Mesothelial cell of epicardium (in vitro differentiated cells): ENCODE measurements around the gene SYT6. TPM values are rescaled to one million over a fixed set of nuclear protein-coding genes. Genes with fewer than 3 reads are reported as not detected.

ENCODE experiments used
- DNase-seq, 2 experiments: peaks; one replicate each; pipeline ENCODE4 v3.0.0; 2021; ENCODE audit warnings: low spot score in 2 of 2; ENCODE audit not compliant: unreplicated experiment in 2 of 2
- H3K27ac Mint-ChIP-seq: 2 replicates; pipeline ENCODE4 v1.8.0; 2021; ENCODE audit warnings: mixed read lengths
- H3K27me3 Mint-ChIP-seq: 2 replicates; pipeline ENCODE4 v1.8.0; 2021; ENCODE audit warnings: low read depth, mixed read lengths
- H3K36me3 Mint-ChIP-seq: 2 replicates; pipeline ENCODE4 v1.8.0; 2021; ENCODE audit warnings: mixed read lengths
- H3K4me1 Mint-ChIP-seq: 2 replicates; pipeline ENCODE4 v1.8.0; 2021; ENCODE audit warnings: mixed read lengths
- H3K4me3 Mint-ChIP-seq: 2 replicates; pipeline ENCODE4 v1.8.0; 2021; ENCODE audit warnings: mild to moderate bottlenecking, moderate library complexity, mixed read lengths
- H3K9me3 Mint-ChIP-seq: 2 replicates; pipeline ENCODE4 v1.8.0; 2021; ENCODE audit warnings: mixed read lengths
- total RNA-seq: library from RNA; stranded (reverse); gene quantifications from 3 replicates; pipeline ENCODE4 v1.2.1, GENCODE V29; 2021
- TF ChIP-seq, protein P1 (sequence below): fragments of 200-600 bp; sonication (generic); IDR thresholded peaks from one replicate; pipeline ENCODE4 v1.5.0; 2021; ENCODE audit warnings: antibody characterized with exemption; ENCODE audit not compliant: unreplicated experiment

The SYT6 gene
- total RNA-seq, 1 donor from 2014 or later = 0.09 TPM

DNA sequence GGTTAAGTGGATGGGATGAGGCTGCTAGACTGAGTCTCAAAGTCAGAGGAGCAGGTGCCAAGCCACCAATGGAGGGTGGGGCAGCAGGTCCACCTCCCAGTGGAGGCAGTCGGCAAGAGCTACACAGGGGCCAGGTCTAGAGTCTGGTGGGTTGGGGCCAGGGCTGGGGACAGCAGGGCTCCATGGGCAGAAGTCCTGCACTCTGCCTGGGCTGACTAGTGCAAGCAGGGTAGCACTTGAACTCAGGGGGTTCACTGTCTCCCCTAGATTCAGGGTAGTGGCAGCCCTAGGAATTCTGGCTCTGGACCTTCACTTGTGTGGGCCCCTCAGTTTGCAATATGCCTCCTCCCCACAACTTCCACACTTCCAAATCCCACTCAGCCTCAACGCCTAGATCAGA lies 66.2 kb downstream of the SYT6 start:
- TF ChIP-seq, protein P1, sequence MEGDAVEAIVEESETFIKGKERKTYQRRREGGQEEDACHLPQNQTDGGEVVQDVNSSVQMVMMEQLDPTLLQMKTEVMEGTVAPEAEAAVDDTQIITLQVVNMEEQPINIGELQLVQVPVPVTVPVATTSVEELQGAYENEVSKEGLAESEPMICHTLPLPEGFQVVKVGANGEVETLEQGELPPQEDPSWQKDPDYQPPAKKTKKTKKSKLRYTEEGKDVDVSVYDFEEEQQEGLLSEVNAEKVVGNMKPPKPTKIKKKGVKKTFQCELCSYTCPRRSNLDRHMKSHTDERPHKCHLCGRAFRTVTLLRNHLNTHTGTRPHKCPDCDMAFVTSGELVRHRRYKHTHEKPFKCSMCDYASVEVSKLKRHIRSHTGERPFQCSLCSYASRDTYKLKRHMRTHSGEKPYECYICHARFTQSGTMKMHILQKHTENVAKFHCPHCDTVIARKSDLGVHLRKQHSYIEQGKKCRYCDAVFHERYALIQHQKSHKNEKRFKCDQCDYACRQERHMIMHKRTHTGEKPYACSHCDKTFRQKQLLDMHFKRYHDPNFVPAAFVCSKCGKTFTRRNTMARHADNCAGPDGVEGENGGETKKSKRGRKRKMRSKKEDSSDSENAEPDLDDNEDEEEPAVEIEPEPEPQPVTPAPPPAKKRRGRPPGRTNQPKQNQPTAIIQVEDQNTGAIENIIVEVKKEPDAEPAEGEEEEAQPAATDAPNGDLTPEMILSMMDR = no peak
- no peaks in the 10 kb centered on the region for H3K36me3 Mint-ChIP-seq
- no peak for DNase-seq
- H3K4me3 Mint-ChIP-seq = no peak overlapping the region
- H3K9me3 Mint-ChIP-seq = peaks cover 4% of the 10 kb centered on the region
- H3K27ac Mint-ChIP-seq = no peak overlapping the region
- H3K27me3 Mint-ChIP-seq = peaks cover 20% of the 10 kb centered on the region
- peaks cover 15% of the 10 kb centered on the region for H3K4me1 Mint-ChIP-seq

DNA sequence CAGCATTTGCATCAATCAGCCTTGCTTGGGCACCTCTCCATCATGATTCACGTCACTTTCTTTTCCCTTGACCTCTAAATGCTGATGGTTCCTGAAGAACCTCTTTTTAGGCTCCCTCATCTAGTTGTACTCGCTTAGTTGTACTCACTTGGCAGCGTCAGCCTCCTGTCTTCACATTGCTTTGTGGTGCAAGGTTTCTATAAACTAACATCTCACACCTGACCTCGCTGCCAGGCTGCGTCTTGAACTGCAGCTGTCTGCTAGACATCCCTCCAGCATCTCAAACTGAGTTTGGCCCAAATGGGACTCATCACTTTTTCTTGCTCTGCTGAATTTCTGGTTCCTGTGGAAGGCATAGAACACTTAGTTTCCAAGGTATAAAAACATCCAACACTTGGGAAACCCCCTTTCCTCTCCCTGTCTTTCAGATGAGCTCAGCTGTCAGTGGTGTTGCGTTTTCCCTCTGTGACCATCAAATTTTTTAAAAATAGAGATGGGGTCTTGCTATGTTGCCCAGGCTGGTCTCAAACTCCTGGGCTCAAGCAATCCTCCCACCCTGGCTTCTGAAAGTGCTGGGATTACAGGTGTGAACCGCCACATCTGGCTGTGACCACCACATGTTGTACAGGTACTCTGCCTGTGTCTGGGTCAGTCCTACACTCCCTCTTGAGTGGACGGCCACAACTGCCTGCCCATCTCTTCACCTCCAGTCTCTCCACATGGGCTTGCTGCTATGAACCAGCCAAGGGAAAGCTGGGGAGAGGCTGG lies 66.9 kb downstream of the SYT6 start:
- H3K9me3 Mint-ChIP-seq = peaks cover 4% of the 10 kb centered on the region

DNA sequence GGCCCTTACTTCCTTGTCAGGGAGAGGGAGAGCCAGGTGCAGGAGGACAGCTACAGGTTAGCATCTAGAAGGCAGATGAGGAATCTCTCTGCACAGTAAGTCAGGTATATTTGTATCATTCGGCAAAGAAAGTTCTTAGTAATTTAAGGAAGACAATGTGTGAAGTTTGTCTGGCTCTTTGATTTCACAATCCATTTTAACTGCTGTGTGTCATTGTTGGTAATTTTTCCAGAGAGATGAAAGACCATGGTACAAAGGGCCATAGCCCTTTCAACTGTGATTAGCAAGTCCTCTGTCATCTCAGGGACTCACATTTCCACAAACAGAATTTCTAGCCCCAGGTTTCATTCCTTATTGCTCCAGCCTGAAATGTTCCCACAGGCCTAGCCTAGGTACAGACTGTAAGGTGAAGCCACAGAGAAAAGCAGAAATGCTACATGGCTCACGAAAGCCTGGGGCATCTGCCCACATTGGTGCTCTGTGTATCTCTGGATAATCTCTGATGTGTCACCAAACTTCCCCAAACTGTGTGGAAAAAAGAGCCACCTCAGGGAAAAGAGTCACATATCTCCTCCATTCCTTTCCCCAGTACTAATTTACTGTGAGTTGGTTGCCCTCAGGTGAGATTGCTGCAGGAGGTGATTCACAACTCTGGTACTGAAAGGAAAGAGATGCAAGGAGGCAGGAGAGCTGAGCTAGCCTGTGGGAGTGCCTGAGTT lies 70.6 kb downstream of the SYT6 start:
- H3K4me3 Mint-ChIP-seq = no peak overlapping the region
- H3K27ac Mint-ChIP-seq = no peak overlapping the region
- no peaks in the 10 kb centered on the region for H3K4me1 Mint-ChIP-seq
- no peak for DNase-seq
- peaks cover 11% of the 10 kb centered on the region for H3K27me3 Mint-ChIP-seq
- H3K9me3 Mint-ChIP-seq = peaks cover 4% of the 10 kb centered on the region
- TF ChIP-seq, protein P1 = no peak
- H3K36me3 Mint-ChIP-seq = no peaks in the 10 kb centered on the region

More for the DNA sequence above, 66.9 kb downstream of the SYT6 start:
- Mint-ChIP-seq H3K36me3 (no peaks in the 10 kb centered on the region), H3K4me3 (no peak overlapping the region), H3K4me1 (peaks cover 12% of the 10 kb centered on the region), H3K27me3 (peaks cover 19% of the 10 kb centered on the region), H3K27ac (no peak overlapping the region)
- no peak for DNase-seq
- TF ChIP-seq, protein P1 = no peak

DNA sequence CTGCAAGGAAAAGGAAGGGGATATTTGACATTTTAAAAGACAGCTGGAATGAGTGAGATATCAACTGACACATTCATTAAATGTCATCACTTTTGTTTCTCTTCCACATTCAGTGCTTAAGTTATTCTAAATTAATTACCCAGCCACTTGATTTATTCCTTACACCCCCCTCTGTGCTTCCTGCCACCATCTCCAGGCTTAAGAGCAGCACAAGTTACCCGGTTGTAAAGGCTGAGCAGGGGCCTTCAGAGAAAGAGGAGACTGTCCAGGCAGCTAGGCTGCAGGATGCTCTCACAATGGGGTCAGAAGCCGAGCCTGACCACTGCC lies 71.4 kb downstream of the SYT6 start:
- Mint-ChIP-seq H3K27ac (no peak overlapping the region), H3K36me3 (no peaks in the 10 kb centered on the region), H3K27me3 (peaks cover 9% of the 10 kb centered on the region), H3K4me3 (no peak overlapping the region), H3K9me3 (peaks cover 4% of the 10 kb centered on the region), H3K4me1 (no peaks in the 10 kb centered on the region)
- no peak for DNase-seq
- TF ChIP-seq, protein P1 = no peak

DNA sequence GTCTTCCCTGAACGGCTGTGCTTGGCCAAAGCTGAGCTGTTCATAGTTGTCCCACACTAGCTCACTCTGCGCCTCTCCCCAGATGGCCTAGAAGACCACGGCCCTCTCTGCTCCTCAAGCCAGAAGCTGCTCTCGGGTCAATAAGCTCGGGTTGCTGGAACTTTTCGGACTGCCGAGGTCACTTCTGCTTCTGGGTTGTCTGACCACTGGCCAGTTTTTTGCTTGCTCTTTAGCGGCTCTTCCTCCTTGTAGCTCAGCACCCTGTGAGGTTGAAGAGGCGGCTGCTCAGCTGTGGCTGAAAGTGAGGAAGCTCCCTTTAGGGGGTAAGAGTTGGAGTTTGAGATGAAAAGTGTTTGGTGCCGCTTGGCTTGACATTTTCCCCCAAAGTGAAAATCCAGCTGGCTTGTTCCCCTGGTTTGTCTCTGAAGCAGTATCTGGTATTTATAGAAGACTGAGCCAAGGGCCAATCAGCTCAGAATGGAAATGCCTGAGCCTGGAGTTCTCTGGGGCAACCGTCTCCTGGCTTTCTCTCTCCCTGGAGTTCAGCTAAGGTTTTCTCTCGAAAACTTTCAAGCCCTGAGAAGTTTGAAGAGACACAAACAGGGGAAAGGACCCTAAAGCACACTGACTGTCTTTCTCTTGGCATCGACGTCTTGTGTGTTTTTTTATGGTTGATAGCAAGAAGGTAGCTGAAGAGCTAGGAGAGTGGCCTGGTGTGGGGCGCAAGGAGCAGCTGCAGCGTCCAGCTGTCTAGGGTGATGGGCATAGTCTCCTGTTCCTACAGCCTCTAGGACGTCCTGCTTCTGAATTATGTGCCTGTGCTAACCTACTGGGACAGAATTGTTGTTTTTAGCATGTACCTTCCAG lies 72.0 kb downstream of the SYT6 start:
- TF ChIP-seq, protein P1 = no peak
- no peak overlapping the region for H3K4me3 Mint-ChIP-seq
- peaks cover 9% of the 10 kb centered on the region for H3K27me3 Mint-ChIP-seq
- no peaks in the 10 kb centered on the region for H3K4me1 Mint-ChIP-seq
- no peak for DNase-seq
- H3K27ac Mint-ChIP-seq = no peak overlapping the region
- no peaks in the 10 kb centered on the region for H3K36me3 Mint-ChIP-seq
- H3K9me3 Mint-ChIP-seq = peaks cover 4% of the 10 kb centered on the region
